GM18868 (cell line): Measurements from ENCODE around the gene TRPM8.
"Not testable (repeated sequence)": the region's sequence is repeated elsewhere in the genome, so short reads cannot be mapped to it uniquely, and the experiment has no call there.

Experiments
- ATAC-seq: cut with Tn5 transposase; IDR thresholded peaks from one replicate; pipeline ENCODE4 v1.9.1; 2021; ENCODE audit warnings: mild to moderate bottlenecking, moderate library complexity; ENCODE audit not compliant: unreplicated experiment

TRPM8 gene

DNA sequence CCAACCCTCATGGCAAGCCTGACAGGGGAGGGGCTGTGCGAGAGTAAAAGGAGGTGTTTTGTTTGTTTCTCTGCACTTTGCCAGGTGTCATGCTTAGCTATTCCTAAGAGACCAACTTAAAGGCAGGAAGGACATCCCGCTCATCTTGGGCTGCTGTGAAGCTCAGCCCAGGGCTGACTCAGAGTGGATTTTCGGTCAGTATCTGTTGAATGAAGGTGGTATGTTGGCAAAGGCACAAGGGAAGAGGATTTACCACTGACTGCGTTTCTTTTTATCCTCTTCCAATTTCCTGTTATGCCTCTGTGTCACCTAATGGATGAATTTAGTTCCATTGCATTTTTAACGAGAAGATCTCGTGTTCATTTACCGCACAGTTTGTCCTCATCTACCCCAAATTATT lies 18.9 kb downstream of the TRPM8 start:
- no peak for ATAC-seq

DNA sequence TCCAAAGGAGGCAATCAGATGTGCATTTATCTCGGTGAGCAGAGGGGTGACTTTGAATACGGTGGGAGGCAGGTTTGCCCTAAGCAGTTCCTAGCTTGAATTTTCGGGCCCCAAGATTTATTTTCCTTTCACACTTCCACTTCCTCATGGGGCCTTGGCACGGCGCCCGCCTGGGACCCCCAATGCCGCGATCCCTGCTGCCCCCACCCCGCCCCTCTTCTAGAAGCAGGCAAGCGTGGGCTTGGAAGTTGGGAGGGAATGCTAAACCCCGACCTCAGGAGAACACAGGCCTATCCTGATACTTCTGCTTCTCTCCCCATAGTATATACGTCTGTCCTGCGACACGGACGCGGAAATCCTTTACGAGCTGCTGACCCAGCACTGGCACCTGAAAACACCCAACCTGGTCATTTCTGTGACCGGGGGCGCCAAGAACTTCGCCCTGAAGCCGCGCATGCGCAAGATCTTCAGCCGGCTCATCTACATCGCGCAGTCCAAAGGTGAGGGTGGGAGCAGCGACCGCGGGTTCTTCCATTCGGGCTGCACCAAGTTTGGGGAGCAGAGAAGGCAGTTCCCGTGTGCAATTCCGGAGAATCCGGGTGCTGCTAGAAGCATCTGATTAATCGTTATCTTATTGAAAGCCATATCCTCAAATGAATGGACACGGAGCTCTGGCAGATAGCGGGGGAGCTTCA lies 21.6 kb downstream of the TRPM8 start:
- ATAC-seq, result no peak

DNA sequence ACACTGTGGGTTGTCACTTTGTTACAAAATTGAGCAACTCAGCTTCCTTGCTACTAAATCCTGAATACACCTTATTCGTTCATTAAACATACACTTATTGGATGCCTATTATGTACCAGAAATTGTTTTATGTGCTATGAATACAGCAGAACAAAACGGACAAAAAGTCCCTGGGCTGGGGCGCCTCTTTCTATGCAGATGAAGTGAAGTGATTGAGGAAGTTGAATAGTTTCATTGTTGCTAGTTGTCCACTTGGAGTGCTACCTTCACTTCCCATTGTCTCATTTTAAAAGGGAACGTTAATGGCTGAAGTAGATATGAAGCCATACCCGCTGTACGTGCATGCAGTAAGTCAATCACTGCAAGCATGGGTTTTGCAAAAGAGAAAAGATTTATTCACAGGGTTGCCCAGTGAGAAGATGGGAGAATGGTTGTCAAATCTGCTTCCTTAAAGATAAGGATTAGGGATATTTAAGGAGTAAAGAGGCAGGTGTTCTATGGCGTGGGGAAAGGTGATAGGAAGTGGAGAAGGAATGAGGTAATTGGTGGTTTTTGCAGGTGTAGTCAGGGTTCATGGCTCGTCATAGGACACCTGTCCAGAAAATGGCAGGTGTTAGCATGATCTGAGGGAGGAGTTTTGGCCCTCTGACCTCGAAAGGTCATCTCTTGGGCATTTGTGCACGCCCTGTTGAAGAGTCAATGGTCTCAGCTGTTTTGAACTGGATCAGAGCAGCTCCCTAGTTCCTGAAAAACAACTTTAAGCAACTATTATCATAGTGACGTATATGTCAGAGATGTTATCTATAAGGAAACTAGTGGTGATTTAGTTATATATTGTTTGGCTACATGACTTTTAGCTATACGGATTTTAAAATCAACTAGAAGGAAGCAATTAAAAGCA lies 23.5 kb downstream of the TRPM8 start:
- no peak for ATAC-seq

DNA sequence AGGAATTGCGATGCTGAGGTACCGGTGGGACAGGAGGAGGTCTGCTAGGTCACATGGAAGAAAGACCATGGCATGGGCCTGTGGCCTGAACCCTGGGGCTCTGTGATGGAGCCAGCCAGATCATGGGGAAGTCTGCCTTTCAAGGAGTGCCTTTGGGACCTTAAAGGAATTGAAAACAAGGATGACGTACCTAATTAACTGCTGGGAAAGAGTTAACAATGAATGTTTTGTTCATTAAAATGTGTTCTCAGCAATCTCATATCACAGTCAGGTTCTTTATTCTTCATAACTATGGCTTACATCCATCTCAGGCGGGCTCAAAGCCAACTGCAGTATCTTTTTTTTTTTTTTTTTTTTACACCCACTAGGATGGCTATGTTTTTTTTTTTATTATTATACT lies 25.6 kb downstream of the TRPM8 start:
- no peak for ATAC-seq

DNA sequence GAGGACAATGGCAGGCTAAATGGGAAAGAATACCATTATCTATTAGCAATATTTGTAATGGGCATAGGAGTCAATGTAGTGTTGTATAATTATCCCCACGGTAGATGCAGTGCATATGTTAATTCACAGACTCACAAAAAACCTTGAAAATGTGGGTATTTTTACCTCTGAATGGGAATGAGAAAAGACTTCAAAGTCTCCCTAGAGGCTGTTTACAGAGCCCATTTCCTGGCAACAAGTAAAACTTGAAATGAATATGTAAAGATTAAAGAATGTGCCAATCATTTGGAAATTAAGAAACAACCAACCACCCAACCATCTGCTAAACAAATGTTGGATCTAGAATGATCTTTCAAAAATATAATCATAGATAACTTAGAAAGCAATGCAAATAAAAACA lies 27.1 kb downstream of the TRPM8 start:
- no peak for ATAC-seq

DNA sequence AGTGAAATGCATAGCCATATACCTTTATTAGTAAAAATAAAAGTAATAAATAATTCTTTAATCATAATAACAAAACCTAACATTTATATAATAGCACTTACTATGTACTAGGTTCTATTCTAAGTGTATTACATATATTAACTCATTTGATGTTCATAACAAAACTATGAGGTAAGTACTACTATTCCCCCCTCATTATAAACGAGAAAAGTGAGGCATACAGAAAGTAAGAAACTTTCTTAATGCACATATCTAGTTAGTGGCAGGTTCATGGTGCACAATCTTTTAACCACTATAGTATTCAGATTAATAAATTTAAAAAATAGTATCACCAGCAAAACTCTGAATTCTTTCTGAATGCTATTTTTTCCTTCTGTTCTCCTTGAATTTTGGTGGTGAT lies 27.5 kb downstream of the TRPM8 start:
- no peak for ATAC-seq

DNA sequence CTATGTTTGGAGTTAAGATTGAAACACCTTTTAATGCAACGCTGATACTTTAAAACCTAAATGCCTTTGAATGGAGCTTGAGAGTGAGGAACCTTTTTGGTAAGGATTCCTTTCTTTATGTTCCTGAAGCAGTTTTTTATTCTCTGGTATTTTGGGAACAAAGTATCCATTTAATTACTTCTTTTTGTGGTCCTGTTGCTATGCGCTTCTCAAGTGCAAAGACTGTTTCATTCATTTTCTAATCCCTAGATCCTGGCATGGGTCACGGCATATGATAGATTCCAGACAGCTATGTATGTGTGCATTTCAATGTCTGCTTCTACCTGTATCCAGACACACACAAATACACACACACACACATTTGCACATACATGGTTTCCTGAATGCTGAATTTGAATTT lies 28.0 kb downstream of the TRPM8 start:
- no peak for ATAC-seq

DNA sequence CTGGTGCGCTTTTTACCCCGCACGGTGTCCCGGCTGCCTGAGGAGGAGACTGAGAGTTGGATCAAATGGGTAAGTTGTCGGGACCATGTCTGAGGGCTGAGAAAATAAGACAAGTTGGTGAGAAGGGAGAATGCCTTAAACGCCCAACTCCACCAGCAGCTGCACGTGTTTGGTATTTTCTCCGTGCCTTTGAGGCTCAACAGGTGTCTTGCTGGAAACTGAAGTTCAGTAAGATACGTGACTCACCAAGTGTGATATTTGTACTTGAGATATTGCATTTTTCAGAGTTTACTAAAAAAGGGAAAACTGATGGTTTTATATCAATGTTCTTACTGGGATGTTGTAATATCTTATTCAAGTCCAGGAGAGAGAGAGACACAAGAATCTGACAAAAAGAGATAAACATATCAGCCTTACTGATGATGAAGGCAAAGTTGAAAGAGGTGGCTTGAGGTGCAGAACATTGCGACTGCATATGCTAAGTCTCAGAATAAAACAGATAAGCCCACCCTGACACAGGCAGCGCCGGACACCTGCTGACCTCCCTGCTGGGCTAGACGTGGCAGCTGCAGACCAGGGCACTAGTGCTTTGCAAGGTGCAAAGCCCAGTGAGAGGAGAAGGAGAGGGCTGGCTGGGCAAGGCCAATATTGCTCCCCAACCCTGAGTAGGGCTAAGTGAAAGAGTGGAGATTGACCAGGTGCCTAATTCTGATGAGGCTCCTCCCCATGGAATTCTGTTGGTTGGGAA lies 33.1 kb downstream of the TRPM8 start:
- ATAC-seq, result no peak

DNA sequence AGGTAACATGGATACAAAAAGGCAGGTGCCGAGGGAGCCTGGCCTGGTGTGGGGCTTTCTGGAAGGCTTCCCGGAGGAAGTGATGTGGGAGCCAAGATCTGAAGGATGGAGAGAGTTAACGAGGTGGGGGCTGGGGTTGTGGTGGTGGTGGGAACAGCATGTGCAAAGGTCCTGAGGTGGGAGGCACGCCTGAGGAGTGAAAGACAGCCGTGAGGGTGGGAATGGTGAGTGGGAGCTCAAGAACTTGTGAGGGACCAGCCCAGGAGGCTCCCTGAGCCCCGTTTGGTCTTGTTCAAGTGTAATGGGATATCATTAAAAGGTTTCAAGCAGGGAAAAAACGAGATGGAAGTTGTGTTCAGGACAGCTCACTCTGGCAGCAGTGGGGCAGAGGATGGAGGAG lies 35.2 kb downstream of the TRPM8 start:
- ATAC-seq, result no peak

DNA sequence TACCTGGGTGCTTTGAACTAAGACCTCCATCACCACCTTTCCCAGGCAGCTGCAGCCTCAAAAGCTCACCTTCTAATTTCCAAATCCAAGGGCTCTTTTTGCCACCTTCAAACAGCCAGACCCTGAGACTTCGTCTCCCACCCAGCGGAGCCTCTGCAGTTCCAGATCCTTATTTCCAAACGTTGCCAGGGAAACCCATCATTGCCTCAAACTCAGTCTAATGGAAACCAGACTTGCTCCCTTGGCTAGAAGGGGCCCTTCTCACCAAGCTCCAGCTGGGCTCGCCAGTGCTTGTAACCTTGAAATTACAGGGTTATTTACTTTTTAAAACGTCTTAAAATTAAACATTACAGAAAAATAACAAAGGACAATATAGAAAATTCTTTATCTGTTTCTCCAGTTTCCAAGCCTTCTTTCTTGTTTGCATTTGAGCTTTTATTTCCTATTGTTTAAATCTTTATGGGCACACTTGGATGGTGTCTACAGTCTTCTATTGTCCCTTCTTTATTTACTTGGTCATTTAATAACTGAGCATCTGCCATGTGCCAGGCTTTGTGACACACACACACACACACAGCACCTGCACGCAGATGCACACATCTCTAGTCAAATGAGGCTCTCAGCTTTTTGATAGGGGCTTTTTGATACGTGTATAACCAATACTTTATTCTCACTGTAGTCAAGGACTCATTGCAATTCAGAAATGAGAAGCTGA lies 36.1 kb downstream of the TRPM8 start:
- no peak for ATAC-seq

DNA sequence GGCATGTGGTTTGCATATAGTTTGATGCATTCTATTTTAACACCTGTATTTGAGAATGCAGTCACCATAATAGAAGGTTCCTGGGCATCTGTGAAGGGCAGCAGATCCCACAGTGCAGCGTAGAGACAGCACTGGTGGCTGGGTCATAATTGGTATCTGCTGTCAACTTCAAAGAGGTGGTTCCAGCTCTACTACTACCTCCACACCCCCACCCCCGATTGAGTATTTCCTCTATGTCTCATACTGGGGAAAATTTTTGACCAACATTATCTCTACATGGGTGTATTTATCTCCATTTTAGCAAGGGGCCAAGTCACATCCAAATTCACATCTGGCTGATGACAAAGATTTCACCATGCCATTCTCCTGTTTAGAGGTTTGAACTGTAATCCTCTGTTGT lies 43.0 kb downstream of the TRPM8 start:
- ATAC-seq, result no peak

DNA sequence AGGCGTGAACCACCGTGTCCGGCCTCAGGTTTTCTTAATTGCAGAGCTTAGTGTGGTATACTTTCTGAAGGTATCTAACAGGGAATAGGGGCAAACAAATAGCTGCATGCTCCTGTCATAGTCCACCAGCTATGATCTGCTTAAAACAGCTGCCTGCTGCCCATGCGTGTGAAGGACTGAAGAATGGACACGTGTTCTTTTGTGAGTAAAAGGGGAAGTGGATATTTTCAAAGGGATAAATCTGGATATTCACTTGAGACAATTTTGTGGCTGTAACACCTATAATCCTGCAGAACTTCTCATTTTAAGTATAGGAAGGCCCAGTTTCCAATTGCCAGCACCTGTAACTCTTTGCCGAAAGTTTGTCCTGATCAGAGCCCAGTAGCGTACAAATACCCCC lies 44.7 kb downstream of the TRPM8 start:
- no peak for ATAC-seq

DNA sequence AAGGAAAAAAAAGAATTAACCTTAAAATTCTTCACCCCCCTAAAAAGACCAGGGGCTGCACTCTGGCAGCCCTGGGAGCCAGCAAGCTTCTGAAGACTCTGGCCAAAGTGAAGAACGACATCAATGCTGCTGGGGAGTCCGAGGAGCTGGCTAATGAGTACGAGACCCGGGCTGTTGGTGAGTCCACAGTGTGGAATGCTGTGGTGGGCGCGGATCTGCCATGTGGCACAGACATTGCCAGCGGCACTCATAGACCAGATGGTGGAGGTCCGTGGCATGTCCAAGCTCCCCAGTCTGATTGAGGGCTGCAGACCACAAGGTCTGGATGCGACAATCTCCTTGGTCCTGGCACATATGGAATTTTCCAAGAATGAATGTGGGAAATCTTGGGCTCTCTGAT lies 47.4 kb downstream of the TRPM8 start:
- ATAC-seq, result no peak

DNA sequence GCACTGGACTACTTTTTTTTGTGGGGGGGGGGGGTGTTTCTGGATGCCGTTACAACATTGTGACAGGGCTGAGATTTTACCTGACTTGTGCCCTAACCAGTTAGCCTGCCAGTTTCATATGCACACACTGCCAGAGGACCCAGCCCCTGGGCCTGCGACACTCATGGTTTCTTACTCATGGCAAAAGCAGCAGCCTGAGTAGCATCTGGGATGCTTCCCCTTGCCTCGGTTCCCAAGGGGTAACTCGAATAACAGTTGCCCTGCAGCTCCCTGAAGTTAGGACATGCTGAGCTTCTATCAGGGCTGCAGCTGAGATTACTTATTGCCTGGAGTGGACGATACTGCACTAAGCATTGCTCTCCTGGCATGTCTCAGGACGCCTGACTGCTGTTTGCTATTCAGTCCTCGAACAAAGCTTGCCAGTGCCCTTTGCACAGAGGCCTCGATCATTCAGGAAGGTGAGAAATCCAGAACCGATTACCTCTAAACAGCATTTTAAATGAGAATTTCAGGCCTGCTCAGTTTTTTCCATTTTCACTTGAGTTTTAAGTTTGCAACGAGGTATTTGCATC lies 47.9 kb downstream of the TRPM8 start:
- no peak for ATAC-seq

DNA sequence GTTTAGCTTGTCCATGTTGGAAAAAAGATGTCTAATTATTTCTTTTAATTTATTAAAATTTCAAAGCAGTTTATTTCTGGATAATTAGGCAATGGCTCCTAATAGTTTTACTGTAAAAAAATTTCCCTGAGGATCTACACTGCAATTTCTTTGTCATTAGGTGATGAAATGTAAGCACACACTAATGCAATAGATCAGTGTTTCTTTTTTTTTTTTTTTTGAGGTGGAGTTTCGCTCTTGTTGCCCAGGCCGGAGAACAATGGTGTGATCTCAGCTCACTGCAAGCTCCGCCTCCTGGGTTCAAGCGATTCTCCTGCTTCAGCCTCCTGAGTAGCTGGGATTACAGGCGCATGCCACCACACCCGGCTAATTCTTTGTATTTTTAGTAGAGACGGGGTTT lies 48.5 kb downstream of the TRPM8 start:
- ATAC-seq, result not testable (repeated sequence)

DNA sequence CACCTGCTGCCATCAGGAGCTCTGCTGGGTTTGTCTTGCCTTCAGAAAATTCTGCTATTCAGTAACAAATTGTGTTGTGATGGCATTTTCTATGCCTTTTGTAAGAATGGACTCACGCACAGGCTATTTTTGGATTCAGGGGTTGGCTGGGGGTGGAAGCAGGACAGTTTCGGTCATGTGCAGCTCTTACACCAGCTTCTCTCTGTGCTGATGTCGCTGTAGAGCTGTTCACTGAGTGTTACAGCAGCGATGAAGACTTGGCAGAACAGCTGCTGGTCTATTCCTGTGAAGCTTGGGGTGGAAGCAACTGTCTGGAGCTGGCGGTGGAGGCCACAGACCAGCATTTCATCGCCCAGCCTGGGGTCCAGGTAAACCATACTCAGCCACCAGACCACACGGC lies 49.2 kb downstream of the TRPM8 start:
- no peak for ATAC-seq

DNA sequence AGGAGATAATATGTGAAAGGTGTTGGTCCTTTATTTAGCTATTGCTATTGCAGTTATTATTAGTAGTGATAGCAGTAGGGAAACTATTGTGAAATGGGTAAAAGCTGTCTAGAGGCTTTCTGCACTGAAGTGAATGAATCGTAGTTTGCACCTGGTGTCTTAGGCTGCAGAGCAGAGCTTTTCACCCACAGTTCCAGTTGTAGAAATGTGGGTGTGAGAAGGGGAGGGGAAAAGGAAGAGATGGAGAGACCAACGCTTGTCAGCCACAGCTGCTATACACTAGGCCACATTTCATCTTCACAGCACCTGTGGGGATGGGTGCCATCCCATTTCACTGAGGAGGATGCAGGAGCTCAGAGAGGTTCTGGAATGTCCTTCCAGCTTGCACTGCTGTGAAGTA lies 50.0 kb downstream of the TRPM8 start:
- no peak for ATAC-seq

DNA sequence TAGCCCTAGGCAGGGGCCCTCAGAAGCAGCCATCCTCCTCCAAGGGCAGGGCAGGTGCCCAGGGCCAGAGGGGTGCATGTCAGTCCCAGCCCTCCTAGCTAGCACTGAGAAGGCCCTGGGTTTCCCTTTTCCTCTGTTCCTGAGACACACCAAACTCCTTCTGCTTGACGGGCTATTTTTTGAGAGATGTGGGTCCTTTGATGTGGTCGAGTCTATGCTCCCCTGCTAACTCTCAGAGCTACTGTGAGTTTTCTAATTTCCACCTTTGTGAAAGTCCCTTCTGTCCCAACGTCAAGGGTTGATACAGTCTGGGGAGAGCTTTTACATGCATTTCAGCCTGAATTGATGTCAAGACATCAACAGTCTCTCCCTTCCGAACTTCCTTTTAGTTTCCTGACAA lies 51.4 kb downstream of the TRPM8 start:
- ATAC-seq, result no peak

DNA sequence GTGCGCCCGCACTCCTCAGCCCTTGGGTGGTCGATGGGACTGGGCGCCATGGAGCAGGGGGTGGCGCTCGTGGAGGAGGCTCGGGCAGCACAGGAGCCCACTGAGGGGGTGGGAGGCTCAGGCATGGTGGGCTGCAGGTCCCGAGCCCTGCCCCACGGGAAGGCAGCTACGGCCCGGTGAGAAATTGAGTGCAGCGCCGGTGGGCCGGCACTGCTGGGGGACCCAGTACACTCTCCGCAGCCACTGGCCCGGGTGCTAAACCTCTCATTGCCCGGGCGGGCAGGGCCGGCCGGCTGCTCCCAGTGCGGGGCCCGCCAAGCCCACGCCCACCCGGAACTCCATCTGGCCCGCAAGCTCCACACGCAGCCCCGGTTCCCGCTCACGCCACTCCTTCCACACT lies 55.3 kb downstream of the TRPM8 start:
- not testable (repeated sequence) for ATAC-seq

DNA sequence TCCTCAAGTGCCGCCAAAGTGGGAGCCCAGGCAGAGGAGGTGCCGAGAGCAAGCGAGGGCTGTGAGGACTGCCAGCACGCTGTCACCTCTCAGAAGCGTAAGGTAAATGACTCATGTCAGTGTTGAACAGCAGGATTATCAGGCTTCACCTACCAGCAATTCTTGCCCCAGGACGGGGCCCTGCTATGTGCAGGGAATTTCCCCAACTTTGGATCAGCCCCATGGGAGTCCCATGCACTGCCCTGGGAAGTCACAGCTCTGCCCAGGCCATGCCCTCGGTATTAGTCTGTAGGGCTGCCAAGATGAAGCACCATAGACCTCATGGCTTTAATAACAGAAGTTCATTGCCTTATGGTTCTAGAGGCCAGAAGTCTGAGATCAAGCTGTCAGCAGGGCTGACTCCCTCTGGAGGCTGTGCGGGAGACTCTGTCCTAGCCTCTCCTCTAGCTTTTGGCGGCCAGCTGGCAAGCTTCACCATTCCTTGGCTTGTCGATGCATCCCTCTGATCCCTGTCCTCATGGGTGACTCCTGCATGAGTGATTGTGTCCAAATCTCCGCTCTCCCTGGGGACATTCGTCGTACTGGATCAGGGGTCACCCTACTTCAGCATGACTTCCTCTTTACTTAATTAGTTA lies 55.9 kb downstream of the TRPM8 start:
- no peak for ATAC-seq
